Raji (cell line): ENCODE results near the gene IRGM.
"Not testable (repeated sequence)": the region's sequence is repeated elsewhere in the genome, so short reads cannot be mapped to it uniquely, and the experiment has no call there.

Source experiments
- POLR2A ChIP-seq: IDR thresholded peaks from 2 replicates; pipeline ENCODE4 v1.6.1; 2011; ENCODE audit warnings: low read depth, low read length, control low read depth; ENCODE audit not compliant: insufficient read depth

The IRGM gene, protein sequence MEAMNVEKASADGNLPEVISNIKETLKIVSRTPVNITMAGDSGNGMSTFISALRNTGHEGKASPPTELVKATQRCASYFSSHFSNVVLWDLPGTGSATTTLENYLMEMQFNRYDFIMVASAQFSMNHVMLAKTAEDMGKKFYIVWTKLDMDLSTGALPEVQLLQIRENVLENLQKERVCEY

DNA sequence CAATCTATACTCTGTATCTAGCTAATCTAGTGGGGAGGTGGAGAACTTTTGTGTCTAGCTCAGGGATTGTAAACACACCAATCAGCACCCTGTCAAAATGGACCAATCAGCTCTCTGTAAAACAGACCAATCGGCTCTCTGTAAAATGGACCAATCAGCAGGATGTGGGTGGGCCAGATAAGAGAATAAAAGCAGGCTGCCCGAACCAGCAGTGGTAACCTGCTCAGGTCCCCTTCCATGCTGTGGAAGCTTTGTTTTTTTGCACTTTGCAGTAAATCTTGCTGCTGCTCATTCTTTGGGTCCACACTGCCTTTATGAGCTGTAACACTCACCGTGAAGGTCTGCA lies at the start of gene IRGM:
TSS of gene IRGM (plus strand) at position 214 of the 346 bp plus-strand sequence. CDS start 1,603 bp downstream, outside the sequence.
- not testable (repeated sequence) for TF ChIP-seq POLR2A

GRCh38 chr5:150797384-150797783 lies 48.9 kb upstream of the IRGM start:
- TF ChIP-seq POLR2A, result no peak

DNA sequence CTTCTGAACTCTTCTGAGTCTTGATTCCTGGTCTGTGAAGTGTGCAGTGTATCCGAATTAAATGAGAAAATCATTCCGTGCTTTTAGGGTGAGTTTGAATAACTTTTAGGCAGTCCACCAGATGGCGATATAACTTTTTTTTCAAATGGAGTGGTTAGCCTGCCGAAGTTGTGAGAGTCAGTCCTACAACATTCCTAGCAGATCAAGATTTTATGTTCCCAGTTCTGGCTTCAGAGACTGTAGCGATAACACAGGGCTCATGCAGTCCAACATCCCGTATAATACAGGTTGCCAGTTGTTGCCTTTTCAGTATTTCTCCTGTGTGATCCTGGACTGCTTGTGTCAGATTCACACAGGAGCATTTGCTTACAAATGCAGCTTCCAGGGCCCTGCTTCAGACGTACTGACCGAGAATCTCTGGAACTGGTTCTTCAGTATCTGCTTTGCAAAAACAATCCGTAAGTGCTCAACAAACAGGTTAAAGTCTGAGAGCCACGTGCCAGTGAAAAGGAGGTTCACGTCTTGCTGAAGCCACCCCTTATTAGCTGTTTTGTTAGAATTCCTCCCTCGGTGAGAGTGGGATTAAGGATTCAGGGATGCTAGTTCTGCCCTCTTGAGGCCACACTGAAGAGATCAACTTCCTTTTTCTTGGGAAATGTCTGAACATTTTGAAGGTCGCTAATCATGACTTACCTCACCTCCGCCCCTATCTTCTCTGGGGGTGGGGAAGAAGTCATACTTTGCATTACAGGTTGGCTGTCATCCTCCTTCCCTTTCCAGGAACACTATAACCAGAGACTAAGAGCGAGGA lies 45.0 kb upstream of the IRGM start:
- no peak for TF ChIP-seq POLR2A

DNA sequence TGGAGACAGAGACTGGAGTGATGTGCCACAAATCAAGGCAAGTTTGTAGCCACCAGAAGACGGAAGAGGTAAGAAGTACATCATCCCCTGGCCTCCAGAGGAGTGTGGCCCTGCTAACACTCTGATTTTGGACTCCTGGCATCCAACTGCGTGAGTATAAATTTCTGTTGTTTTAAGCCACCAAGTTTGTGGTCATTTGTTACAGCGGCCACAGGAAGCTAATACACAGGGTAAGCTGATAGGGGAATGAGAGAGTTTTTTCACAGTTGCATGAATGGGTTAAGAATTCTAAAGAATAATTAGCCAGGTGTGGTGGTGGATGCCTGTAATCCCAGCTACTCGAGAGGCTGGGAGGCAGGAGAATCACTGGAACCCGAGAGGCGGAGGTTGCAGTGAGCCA lies 41.9 kb upstream of the IRGM start:
- TF ChIP-seq POLR2A, result no peak

- no peak for TF ChIP-seq POLR2A
Observed at GRCh38 chr5:150809363-150809762, 37.0 kb upstream of the IRGM start.

DNA sequence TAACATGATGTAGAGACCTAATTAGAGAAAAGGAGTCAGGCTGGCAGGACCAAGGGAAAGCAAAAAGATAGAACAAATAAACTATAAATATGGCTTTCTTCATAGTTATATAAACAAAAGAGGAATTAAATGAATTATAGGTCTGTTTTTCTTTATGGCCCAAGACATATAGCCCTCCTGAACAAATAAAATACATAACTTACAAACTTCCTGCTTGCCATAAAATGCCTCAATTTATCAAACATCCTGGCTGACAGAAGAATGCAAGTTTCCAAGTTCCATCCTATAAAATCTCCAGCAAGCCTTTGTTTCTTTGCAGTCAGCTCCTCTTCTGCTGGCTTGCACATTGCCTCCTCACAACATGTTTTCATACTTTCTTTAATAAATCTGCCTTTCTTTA lies 31.3 kb upstream of the IRGM start:
- no peak for TF ChIP-seq POLR2A

DNA sequence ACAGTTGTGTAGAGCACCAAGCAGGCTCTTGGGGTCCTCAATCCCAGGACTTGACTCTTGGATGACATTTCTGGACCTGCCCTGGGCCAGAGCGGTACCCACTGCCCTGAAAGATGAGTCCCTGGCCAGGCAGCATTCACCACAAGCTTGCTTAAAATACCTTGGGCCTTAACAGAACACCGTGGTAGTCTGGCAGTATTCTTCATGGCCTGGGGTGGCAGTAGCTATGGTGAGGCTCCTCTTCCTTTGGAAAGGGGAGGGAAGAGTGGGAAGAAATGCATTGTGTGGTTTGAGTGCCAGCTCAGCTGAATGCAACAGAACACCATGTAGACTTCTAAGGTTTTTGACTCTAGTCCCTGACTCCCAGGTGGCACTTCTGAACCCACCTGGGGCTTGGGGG lies 29.4 kb upstream of the IRGM start:
- no peak for TF ChIP-seq POLR2A

DNA sequence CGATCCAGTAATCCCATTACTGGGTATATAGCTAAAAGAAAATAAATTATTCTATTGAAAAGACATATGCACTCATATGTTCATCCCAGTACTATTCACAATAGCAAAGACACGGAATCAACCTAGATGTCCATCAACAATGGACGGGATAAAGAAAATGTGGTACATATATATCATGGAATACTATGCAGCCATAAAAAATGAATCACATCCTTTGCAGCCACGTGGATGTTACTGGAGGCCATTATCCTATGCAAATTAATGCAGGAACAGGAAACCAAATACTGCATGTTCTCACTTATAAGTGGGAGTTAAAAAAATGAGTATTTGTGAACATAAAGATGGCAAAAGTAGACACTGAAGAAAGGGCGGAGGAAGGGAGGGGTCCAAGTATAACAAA lies 16.6 kb upstream of the IRGM start:
- no peak for TF ChIP-seq POLR2A

DNA sequence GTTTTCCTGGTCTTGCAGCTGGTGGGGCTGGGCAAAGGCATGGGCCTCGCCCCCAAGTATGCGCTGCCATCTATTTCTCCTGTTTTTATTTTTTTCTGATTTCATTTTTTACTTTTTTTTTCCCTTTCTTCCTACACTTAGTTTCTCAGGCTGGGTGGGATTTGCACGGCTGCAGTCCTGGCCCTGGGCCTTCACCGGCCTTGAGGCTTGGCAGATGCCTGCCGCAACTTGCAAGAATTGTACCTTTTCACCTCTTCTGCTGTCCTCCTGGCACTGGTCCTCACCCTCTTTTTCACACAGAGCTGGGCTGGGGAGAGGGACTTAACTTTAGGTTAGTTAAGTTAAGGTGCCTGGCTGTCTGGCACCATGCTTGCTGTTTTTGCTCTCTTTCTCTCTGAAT lies 10.3 kb upstream of the IRGM start:
- TF ChIP-seq POLR2A, result no peak

DNA sequence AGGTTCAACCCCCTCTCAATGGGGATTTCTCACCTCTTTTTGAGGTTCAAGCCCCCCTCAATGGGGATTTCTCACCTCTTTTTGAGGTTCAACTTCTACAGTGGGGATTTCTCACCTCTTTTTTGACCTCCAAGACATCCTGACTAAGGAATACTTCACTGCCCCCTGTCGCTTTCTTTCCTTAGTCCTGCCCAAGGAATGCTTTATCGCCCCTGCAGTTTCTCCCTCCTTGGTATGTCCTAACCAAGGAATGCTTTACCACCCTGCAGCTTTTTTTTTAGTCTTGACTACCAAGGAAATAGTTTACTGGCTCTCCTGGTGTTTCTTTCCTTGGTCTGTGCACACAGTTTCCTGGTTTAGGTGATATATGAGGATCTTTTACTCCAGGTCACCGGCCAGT lies 9.6 kb upstream of the IRGM start:
- no peak for TF ChIP-seq POLR2A

GRCh38 chr5:150846654-150847333 lies 473 bp downstream of the IRGM start:
- no peak for TF ChIP-seq POLR2A

GRCh38 chr5:150847334-150847695 lies 994 bp downstream of the IRGM start:
- TF ChIP-seq POLR2A, result no peak

- TF ChIP-seq POLR2A, result no peak
Observed at GRCh38 chr5:150848271-150848670, 1.9 kb downstream of the IRGM start.

- no peak for TF ChIP-seq POLR2A
Observed at GRCh38 chr5:150851039-150851438, 4.7 kb downstream of the IRGM start.

DNA sequence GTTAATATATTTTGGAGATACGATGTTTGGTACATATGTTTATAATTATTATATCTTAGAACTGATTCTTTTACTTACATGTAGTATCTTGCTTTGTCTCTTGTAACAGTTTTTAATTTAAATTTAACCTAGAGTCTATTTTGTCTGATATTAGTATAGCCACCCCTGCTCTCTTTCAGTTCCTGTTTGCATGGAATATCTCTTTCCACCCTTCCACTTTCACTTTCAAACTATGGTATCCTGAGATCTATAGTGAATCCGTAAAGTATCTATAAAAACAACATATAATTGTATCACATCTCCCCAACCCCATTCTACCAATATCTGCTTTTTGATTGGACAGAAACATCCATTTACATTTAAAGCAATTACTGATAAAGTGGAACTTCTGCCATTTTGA lies 7.2 kb downstream of the IRGM start:
- TF ChIP-seq POLR2A, result no peak

GRCh38 chr5:150860246-150860821 lies 14.0 kb downstream of the IRGM start:
- no peak for TF ChIP-seq POLR2A
